Transverse colon (tissue), 4 donors: ENCODE data around the gene KDM6B.

ENCODE experiments used
- POLR2A ChIP-seq: fragments of 450-650 bp; IDR thresholded peaks from one replicate; pipeline ENCODE4 v1.6.1; 2016; ENCODE audit warnings: antibody characterized with exemption, mild to moderate bottlenecking, moderate library complexity
- POLR2AphosphoS5 ChIP-seq, 3 donors: sonication (generic); formaldehyde crosslinking; IDR thresholded peaks; one replicate each; pipeline ENCODE4 v1.6.1; 2016; ENCODE audit warnings: antibody characterized with exemption in 3 of 3
- TF ChIP-seq, protein P1 (sequence below), 5 experiments: fragments of 200-600 bp in 3 of 5; fragments of 450-650 bp in 2 of 5; sonication (generic) in 3 of 5; IDR thresholded peaks; 1 replicate in 2 of 5; 2 replicates in 3 of 5; pipeline ENCODE4 v1.5.1; 2016 to 2017; ENCODE audit warnings: antibody characterized with exemption in 5 of 5, inconsistent platforms in 3 of 5, mild to moderate bottlenecking in 2 of 5, moderate library complexity in 1 of 5

DNA sequence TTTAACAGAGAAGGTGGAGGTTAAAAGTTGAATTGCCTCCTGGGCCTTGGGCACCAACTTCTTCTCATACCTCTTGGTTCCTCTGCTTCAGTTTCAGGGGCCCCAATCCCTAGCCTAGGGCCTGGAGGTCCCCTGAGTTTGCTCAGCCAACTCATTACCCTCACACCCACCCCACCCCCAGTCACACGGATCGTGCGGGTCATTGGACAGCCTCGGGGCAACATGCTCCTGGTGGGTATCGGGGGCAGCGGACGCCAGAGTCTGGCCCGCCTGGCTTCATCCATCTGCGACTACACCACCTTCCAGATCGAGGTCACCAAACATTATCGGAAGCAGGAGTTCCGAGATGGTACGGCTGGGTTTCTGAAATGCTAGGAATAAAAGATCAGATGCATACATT lies 36.0 kb upstream of the KDM6B start:
- TF ChIP-seq, protein P1, sequence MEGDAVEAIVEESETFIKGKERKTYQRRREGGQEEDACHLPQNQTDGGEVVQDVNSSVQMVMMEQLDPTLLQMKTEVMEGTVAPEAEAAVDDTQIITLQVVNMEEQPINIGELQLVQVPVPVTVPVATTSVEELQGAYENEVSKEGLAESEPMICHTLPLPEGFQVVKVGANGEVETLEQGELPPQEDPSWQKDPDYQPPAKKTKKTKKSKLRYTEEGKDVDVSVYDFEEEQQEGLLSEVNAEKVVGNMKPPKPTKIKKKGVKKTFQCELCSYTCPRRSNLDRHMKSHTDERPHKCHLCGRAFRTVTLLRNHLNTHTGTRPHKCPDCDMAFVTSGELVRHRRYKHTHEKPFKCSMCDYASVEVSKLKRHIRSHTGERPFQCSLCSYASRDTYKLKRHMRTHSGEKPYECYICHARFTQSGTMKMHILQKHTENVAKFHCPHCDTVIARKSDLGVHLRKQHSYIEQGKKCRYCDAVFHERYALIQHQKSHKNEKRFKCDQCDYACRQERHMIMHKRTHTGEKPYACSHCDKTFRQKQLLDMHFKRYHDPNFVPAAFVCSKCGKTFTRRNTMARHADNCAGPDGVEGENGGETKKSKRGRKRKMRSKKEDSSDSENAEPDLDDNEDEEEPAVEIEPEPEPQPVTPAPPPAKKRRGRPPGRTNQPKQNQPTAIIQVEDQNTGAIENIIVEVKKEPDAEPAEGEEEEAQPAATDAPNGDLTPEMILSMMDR (IDR thresholded peaks at IDR 0.05) = no peak
- no peak for TF ChIP-seq POLR2A
- TF ChIP-seq POLR2AphosphoS5 (IDR thresholded peaks at IDR 0.05) = no peak
